Measurements from ENCODE around the gene PHLDA1. TPM values are rescaled to one million over a fixed set of nuclear protein-coding genes. Genes with fewer than 3 reads are reported as not detected.

Gene PHLDA1
- total RNA-seq, 4 donors from 2014 or later: 45.2 to 73.1 (median 57.5) TPM

DNA sequence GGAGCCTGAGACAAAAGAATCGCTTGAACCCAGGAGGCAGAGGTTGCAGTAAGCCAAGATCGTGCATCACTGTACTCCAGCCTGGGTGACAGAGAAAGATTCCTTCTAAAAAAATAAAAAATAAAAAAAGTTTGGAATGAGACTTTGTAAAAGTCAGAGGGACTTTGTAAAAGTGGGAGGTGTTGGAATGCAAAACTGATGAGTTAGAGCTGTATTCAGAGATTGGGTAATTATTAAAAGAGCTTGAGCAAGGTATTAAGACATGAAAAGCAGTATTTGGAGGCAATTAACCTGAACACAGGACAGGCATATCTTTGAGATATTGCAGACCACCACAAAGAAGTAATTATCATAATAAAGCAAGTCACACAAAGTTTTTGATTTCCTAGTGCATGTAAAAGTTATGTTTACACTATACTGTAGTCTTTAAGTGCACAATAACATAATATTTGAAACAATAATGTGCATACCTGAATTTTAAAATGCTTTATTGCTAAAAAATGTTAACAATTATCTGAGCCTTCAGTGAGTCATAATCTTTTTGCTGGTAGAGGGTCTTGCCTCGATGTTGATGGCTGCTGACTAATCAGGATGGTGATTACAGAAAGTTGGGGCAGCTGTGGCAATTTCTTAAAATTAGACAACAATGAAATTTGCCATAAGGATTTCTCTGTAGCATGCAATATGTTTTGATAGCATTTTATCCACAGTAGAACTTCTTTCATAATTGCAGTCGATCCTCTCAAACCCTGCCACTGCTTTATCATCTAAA lies 33.1 kb downstream of the PHLDA1 start:
- Histone ChIP-seq H3K36me3 (no peaks in the 10 kb centered on the region), H3K9me3 (no peaks in the 10 kb centered on the region), H3K4me3 (replicated peaks in 1 of 3) (no peak overlapping the region), H3K27me3 (no peaks in the 10 kb centered on the region), H3K27ac (no peak overlapping the region), H3K4me1 (peaks cover 0 to 10% of the 10 kb centered on the region in 2 donors)
- WGBS, 2 donors: 87 to 89% methylated on average over 4 of the region's 4 CpGs
- no peak for DNase-seq
- intact Hi-C loops (cut with DNase I): no loop called here
- no peak for TF ChIP-seq CTCF (IDR thresholded peaks at IDR 0.05)

GRCh38 chr12:75997658-75998057 lies 33.9 kb downstream of the PHLDA1 start:
- TF ChIP-seq POLR2A (IDR thresholded peaks at IDR 0.05): no peak
- TF ChIP-seq CTCF (IDR thresholded peaks at IDR 0.05): no peak
- no peak for DNase-seq
- no peak overlapping the region for H3K27ac ChIP-seq
- WGBS, 2 donors: 82 to 89% methylated on average over 3 of the region's 3 CpGs
- H3K4me1 ChIP-seq: peaks cover 0 to 11% of the 10 kb centered on the region in 2 donors
- H3K36me3 ChIP-seq: no peaks in the 10 kb centered on the region
- no peak overlapping the region for H3K4me3 ChIP-seq (replicated peaks in 1 of 3)
- no peaks in the 10 kb centered on the region for H3K9me3 ChIP-seq
- no peaks in the 10 kb centered on the region for H3K27me3 ChIP-seq
- intact Hi-C loops (cut with DNase I): no loop called here

DNA sequence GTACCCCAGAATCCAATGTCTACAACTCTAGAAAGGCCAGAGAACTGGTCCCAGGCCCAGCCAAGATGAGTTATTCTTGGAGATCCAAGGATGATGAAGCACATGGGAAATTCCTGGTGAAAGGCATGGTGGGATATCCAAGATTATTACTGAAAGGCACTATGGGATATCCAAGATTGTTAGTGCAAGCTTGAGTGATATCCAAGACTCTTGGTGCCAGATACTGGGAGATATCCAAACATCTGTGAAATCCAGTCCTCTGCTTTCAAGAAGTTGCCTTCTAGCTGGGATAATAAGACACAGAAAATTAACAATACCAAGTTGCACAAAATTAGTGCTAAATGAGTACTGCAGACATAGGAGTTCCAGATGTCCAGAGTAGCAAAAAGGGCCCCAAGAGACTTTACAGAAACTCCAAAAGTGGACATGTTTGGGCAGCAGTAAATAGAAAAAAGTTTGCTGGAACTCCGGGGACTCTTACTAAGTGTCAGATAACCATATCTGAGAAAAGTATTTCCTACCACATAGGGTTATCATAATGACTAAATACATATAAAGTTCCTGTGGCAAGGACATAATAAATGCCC lies 34.6 kb downstream of the PHLDA1 start:
- H3K27me3 ChIP-seq: no peaks in the 10 kb centered on the region
- intact Hi-C loops (cut with DNase I): no loop called here
- H3K9me3 ChIP-seq: no peaks in the 10 kb centered on the region
- no peak for DNase-seq
- no peaks in the 10 kb centered on the region for H3K36me3 ChIP-seq
- TF ChIP-seq POLR2A (IDR thresholded peaks at IDR 0.05) (no peak), CTCF (IDR thresholded peaks at IDR 0.05) (no peak)
- 61 to 64% methylated on average over 1 of the region's 1 CpG for WGBS, 2 donors
- H3K27ac ChIP-seq: no peak overlapping the region
- H3K4me1 ChIP-seq: peaks cover 0 to 11% of the 10 kb centered on the region in 2 donors
- H3K4me3 ChIP-seq (replicated peaks in 1 of 3): no peak overlapping the region

GRCh38 chr12:75995691-75996090 lies 35.9 kb downstream of the PHLDA1 start:
- intact Hi-C loops (cut with DNase I): no loop called here

More at GRCh38 chr12:75995691-75996090, 35.9 kb downstream of the PHLDA1 start:
- H3K4me3 ChIP-seq (replicated peaks in 1 of 3): no peak overlapping the region
- H3K36me3 ChIP-seq: no peaks in the 10 kb centered on the region
- H3K27ac ChIP-seq: no peak overlapping the region
- no peak for TF ChIP-seq CTCF (IDR thresholded peaks at IDR 0.05)
- TF ChIP-seq POLR2A (IDR thresholded peaks at IDR 0.05): no peak
- no peaks in the 10 kb centered on the region for H3K27me3 ChIP-seq
- no peaks in the 10 kb centered on the region for H3K9me3 ChIP-seq
- H3K4me1 ChIP-seq: peaks cover 0 to 11% of the 10 kb centered on the region in 2 donors
- no peak for DNase-seq

Data from thyroid gland (tissue), 4 donors.